Activated naive CD4-positive, alpha-beta T cell treated with anti-CD3 and anti-CD28 coated beads, Interleukin-2, amount 50 U/mL, for 72 hours (primary cell): ENCODE results near the gene NDUFAF7. TPM values are rescaled to one million over a fixed set of nuclear protein-coding genes. Genes with fewer than 3 reads are reported as not detected.
"Not testable (repeated sequence)": the region's sequence is repeated elsewhere in the genome, so short reads cannot be mapped to it uniquely, and the experiment has no call there.

ENCODE experiments used
- ATAC-seq, 2 donors: fragments of 150-1000 bp; cut with Tn5 transposase; 2 replicates each; pipeline ENCODE4 v1.10.0; 2021; ENCODE audit warnings: mild to moderate bottlenecking in 2 of 2, moderate library complexity in 2 of 2
- DNase-seq, 2 donors: peaks; one replicate each; pipeline ENCODE4 v3.0.0; 2021 to 2022; ENCODE audit warnings: low spot score in 2 of 2
- H3K27ac Mint-ChIP-seq, 2 donors: one replicate each; pipeline ENCODE4 v1.8.0; 2022; ENCODE audit warnings: mild to moderate bottlenecking in 2 of 2, mixed read lengths in 2 of 2
- H3K36me3 Mint-ChIP-seq, 2 donors: one replicate each; pipeline ENCODE4 v1.8.0; 2022; ENCODE audit warnings: mixed read lengths in 2 of 2
- H3K9me3 Mint-ChIP-seq, 2 donors: one replicate each; pipeline ENCODE4 v1.8.0; 2022; ENCODE audit warnings: mixed read lengths in 2 of 2
- total RNA-seq, 2 donors: library from RNA; stranded (reverse); gene quantifications; one replicate each; pipeline ENCODE4 v1.2.3, GENCODE V29; 2022

Gene NDUFAF7
- total RNA-seq, 2 donors from 2014 or later = 21.7 to 26.5 TPM

GRCh38 chr2:37246205-37246604 is 14.7 kb downstream of the NDUFAF7 start:
- Mint-ChIP-seq H3K9me3 (no peaks in the 10 kb centered on the region), H3K36me3 (peaks cover 30 to 32% of the 10 kb centered on the region in 2 donors), H3K27ac (no peak overlapping the region)
- no peak for DNase-seq
- ATAC-seq = no peak

GRCh38 chr2:37250869-37251740 is 19.6 kb downstream of the NDUFAF7 start:
- DNase-seq (no peak), ATAC-seq (no peak)
- Mint-ChIP-seq H3K36me3 (peaks cover 7 to 17% of the 10 kb centered on the region in 2 donors), H3K27ac (no peak overlapping the region), H3K9me3 (no peaks in the 10 kb centered on the region)

GRCh38 chr2:37262522-37262921 is 31.1 kb downstream of the NDUFAF7 start:
- no peak overlapping the region for H3K27ac Mint-ChIP-seq
- DNase-seq (no peak), ATAC-seq (no peak)
- H3K36me3 Mint-ChIP-seq = peaks cover 0 to 12% of the 10 kb centered on the region in 2 donors
- H3K9me3 Mint-ChIP-seq = no peaks in the 10 kb centered on the region

- DNase-seq (no peak), ATAC-seq (no peak)
- Mint-ChIP-seq H3K9me3 (no peaks in the 10 kb centered on the region), H3K27ac (no peak overlapping the region), H3K36me3 (peaks cover 0 to 19% of the 10 kb centered on the region in 2 donors)
These were observed 32.4 kb downstream of the NDUFAF7 start for GRCh38 chr2:37263839-37264238.

GRCh38 chr2:37267685-37268084 is 36.2 kb downstream of the NDUFAF7 start:
- peaks cover 0 to 19% of the 10 kb centered on the region in 2 donors for H3K36me3 Mint-ChIP-seq
- ATAC-seq (no peak), DNase-seq (no peak)
- no peak overlapping the region for H3K27ac Mint-ChIP-seq
- H3K9me3 Mint-ChIP-seq = no peaks in the 10 kb centered on the region

GRCh38 chr2:37268111-37268510 is 36.7 kb downstream of the NDUFAF7 start:
- H3K36me3 Mint-ChIP-seq = peaks cover 0 to 19% of the 10 kb centered on the region in 2 donors
- ATAC-seq = no peak
- no peak for DNase-seq
- no peaks in the 10 kb centered on the region for H3K9me3 Mint-ChIP-seq
- no peak overlapping the region for H3K27ac Mint-ChIP-seq

GRCh38 chr2:37271376-37272067 is 40.1 kb downstream of the NDUFAF7 start:
- H3K27ac Mint-ChIP-seq = no peak overlapping the region
- H3K36me3 Mint-ChIP-seq = peaks cover 0 to 7% of the 10 kb centered on the region in 2 donors
- DNase-seq (no peak), ATAC-seq (no peak)
- H3K9me3 Mint-ChIP-seq = no peaks in the 10 kb centered on the region

- H3K27ac Mint-ChIP-seq = peak overlapping the region in 1 of 2 donors; percentile 29
- H3K36me3 Mint-ChIP-seq = no peaks in the 10 kb centered on the region
- DNase-seq = no peak
- H3K9me3 Mint-ChIP-seq = no peaks in the 10 kb centered on the region
- no peak for ATAC-seq
These were observed 43.0 kb downstream of the NDUFAF7 start for GRCh38 chr2:37274359-37274965.

GRCh38 chr2:37276291-37276690 is 44.8 kb downstream of the NDUFAF7 start:
- Mint-ChIP-seq H3K36me3 (no peaks in the 10 kb centered on the region), H3K9me3 (no peaks in the 10 kb centered on the region), H3K27ac (no peak overlapping the region)
- DNase-seq = no peak
- ATAC-seq = no peak

- DNase-seq (no peak), ATAC-seq (no peak)
- Mint-ChIP-seq H3K27ac (no peak overlapping the region), H3K9me3 (no peaks in the 10 kb centered on the region), H3K36me3 (no peaks in the 10 kb centered on the region)
These were observed 50.5 kb downstream of the NDUFAF7 start for GRCh38 chr2:37281916-37282315.

- Mint-ChIP-seq H3K9me3 (no peaks in the 10 kb centered on the region), H3K36me3 (peaks cover 4 to 6% of the 10 kb centered on the region in 2 donors)
These were observed 51.3 kb downstream of the NDUFAF7 start for GRCh38 chr2:37282746-37283145.

GRCh38 chr2:37283207-37283606 is 51.7 kb downstream of the NDUFAF7 start:
- ATAC-seq (no peak), DNase-seq (no peak)
- H3K27ac Mint-ChIP-seq = no peak overlapping the region
- H3K9me3 Mint-ChIP-seq = no peaks in the 10 kb centered on the region
- H3K36me3 Mint-ChIP-seq = peaks cover 4 to 6% of the 10 kb centered on the region in 2 donors

More at GRCh38 chr2:37282746-37283145, 51.3 kb downstream of the NDUFAF7 start:
- DNase-seq = no peak
- ATAC-seq = no peak
- H3K27ac Mint-ChIP-seq = no peak overlapping the region

- Mint-ChIP-seq H3K36me3 (peaks cover 4 to 6% of the 10 kb centered on the region in 2 donors), H3K9me3 (no peaks in the 10 kb centered on the region), H3K27ac (no peak overlapping the region)
- ATAC-seq = no peak
- DNase-seq = no peak
These were observed 52.9 kb downstream of the NDUFAF7 start for GRCh38 chr2:37284381-37284780.

- Mint-ChIP-seq H3K9me3 (no peaks in the 10 kb centered on the region), H3K27ac (no peak overlapping the region), H3K36me3 (peaks cover 4 to 6% of the 10 kb centered on the region in 2 donors)
- ATAC-seq (peak in 1 of 2 donors; percentile 56), DNase-seq (no peak)
These were observed 56.5 kb downstream of the NDUFAF7 start for GRCh38 chr2:37287966-37288365.

GRCh38 chr2:37291680-37292079 is 60.2 kb downstream of the NDUFAF7 start:
- H3K27ac Mint-ChIP-seq = no peak overlapping the region
- no peak for ATAC-seq

GRCh38 chr2:37294858-37295257 is 63.4 kb downstream of the NDUFAF7 start:
- ATAC-seq, DNase-seq, H3K9me3 Mint-ChIP-seq, H3K36me3 Mint-ChIP-seq, H3K27ac Mint-ChIP-seq: not testable (repeated sequence)

More at GRCh38 chr2:37291680-37292079, 60.2 kb downstream of the NDUFAF7 start:
- H3K9me3 Mint-ChIP-seq = no peaks in the 10 kb centered on the region
- DNase-seq = no peak
- H3K36me3 Mint-ChIP-seq = peaks cover 4 to 6% of the 10 kb centered on the region in 2 donors

- DNase-seq (no peak), ATAC-seq (no peak)
- H3K9me3 Mint-ChIP-seq = no peaks in the 10 kb centered on the region
- H3K27ac Mint-ChIP-seq = no peak overlapping the region
- no peaks in the 10 kb centered on the region for H3K36me3 Mint-ChIP-seq
These were observed 64.1 kb downstream of the NDUFAF7 start for GRCh38 chr2:37295469-37296073.
